ENCODE data around the gene GJE1.
A peak's percentile ranks its signal among the peaks of the same experiment; 100 is the strongest.

The GJE1 gene

GRCh38 chr6:142178129-142178528 is 45.4 kb downstream of the GJE1 start:
- no peak overlapping the region for H3K4me3 ChIP-seq (ENCODE audit: low read length)
- no peak for TF ChIP-seq CTCF (IDR thresholded peaks at IDR 0.05; ENCODE audit: insufficient read depth, low read depth, low read length, missing control alignments)

GRCh38 chr6:142182004-142182403 is 49.3 kb downstream of the GJE1 start:
- DNase-seq (ENCODE audit: low read depth), result no peak
- no peak overlapping the region for H3K4me3 ChIP-seq (ENCODE audit: low read length)
- TF ChIP-seq CTCF (IDR thresholded peaks at IDR 0.05; ENCODE audit: insufficient read depth, low read depth, low read length, missing control alignments), result no peak

More at GRCh38 chr6:142178129-142178528, 45.4 kb downstream of the GJE1 start:
- DNase-seq (ENCODE audit: low read depth), result no peak

- H3K4me3 ChIP-seq (ENCODE audit: low read length), result no peak overlapping the region
- no peak for TF ChIP-seq CTCF (IDR thresholded peaks at IDR 0.05; ENCODE audit: insufficient read depth, low read depth, low read length, missing control alignments)
Observed at GRCh38 chr6:142183351-142183750, 50.6 kb downstream of the GJE1 start.

GRCh38 chr6:142184307-142184706 is 51.6 kb downstream of the GJE1 start:
- no peak overlapping the region for H3K4me3 ChIP-seq (ENCODE audit: low read length)
- TF ChIP-seq CTCF (IDR thresholded peaks at IDR 0.05; ENCODE audit: insufficient read depth, low read depth, low read length, missing control alignments), result no peak
- DNase-seq (ENCODE audit: low read depth), result peak; percentile 22

More at GRCh38 chr6:142183351-142183750, 50.6 kb downstream of the GJE1 start:
- no peak for DNase-seq (ENCODE audit: low read depth)

Data from epithelial cell of esophagus (primary cell).